Fibroblast of skin of abdomen (primary cell): ENCODE data around the gene HOXB4.

Experiments used
- DNase-seq: peaks from one replicate; pipeline ENCODE4 v3.0.0-alpha.2; 2013

The HOXB4 gene

GRCh38 chr17:48589060-48589830, 11.1 kb upstream of the HOXB4 start:
- no peak for DNase-seq

GRCh38 chr17:48588528-48588927, 10.4 kb upstream of the HOXB4 start:
- DNase-seq = no peak

DNA sequence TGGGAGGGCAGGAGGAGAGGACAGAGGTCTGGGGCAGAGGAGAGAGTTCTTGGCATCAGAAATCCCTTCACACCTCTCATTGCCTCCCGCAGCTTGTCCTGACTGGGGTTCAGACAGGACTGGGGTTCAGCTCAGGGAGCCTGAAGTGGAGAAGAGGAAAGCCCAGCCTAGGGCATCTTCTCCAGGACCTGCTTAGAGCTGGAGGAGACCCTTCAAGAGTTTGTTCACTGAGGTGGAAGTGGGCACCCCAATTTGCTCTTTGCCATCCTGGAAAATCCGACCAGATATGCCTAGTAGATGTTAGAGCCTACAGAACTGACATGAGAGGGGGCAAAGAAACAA, 9.9 kb upstream of the HOXB4 start:
- DNase-seq = no peak

DNA sequence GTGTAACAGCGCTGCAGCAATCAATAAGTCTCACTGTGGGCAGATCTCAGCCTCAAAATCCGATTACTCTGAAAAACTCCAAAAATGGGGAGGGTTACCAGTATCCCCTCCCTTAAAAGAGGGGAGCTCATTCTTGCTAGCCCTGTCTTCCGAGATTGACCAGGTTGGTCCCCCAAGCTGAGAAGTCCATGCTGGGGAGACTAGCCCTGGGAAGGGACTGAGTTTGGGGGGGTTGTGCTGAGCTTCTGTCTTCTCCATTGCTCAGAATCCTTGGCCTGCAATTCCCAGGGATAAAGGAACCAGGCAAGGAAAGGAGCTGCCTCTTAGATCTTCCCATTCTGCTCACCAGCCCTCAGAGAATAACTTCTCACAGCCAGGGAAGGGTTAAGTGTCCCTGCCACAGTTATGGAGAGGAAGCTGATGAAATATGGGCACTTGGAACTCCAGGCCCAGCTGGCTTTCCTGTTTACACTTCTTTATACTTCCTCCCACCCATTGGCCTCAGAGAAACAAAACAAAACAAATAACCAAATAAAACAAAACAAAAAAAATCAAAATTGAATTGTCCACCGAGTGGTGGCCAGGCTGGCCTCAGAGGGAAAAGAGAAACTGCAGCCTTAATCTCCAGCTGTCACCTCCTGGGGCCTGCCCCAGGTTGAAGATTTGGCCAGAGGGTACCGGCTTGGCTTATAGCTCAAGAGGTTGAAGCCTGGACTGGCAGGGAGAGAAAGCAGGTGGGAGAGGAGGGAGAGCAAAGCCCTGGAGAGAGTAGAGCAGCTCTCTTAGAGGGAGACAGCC, 9.3 kb upstream of the HOXB4 start:
- no peak for DNase-seq

DNA sequence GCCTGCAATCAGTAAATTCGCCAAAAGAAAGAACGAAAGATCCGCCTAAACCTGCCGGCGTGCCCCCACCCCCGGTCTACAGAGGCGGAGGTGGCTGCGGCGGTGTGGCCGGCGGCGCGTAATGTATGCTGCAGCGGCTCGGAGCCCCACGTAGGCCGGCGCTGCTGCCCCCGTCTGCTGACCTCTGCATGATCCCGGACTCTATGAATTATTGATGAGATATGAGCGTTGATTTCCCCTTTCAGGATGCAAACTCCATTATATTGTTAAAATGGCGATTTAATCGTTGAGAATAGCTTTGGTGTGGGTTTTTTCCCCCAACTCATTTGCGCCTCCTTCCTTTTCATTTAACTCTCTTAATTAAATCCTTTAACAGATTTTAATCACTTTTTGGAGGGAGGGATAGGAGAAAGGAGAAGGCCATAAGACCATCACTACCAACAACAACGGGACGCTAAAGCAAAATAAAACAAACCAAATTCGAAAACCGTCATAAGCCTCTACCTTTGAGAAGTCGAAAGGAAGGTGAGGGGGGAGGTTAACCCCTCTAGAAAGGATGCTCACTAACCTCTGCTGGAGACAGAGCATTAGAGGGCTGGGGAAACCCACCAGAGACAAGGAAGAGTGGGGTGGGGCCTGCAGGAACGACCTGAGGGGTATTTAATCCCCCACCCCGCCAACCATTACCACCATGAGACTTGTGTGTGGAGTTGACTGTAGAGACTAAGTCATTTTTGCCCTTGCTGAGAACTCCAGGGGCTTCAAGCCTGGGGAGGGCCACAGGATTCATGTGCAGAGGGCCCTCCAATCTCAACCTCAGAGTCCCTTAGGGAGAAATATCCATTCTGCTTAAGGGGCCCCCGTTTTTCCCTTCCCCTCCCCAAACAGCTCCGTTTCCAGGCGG, 8.5 kb upstream of the HOXB4 start:
- no peak for DNase-seq

DNA sequence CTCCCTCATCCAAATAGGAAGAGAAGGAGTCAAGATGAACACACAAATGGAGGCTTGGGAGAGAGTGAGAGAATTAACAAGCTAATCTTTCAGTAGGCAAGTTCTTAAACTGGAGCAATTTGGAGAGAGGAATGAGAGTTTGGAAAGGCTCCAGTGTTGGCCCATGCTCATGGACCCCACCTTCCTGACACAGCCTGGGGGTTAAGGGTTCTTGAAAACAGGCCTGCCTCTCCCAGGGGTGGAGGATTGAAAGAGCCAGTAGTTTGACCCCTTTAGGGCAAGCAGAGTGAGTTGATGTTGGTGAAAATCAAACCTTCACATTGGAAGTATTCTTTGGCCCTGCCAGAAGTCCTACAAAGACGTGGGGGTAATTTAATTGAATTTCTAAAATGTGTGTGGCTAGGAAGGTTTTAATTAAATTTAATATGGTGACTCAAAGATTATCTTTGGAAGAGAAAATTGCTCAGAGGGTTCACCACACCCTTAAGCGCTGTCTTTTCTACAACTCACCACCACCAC, 6.1 kb upstream of the HOXB4 start:
- DNase-seq = peak; percentile 77

DNA sequence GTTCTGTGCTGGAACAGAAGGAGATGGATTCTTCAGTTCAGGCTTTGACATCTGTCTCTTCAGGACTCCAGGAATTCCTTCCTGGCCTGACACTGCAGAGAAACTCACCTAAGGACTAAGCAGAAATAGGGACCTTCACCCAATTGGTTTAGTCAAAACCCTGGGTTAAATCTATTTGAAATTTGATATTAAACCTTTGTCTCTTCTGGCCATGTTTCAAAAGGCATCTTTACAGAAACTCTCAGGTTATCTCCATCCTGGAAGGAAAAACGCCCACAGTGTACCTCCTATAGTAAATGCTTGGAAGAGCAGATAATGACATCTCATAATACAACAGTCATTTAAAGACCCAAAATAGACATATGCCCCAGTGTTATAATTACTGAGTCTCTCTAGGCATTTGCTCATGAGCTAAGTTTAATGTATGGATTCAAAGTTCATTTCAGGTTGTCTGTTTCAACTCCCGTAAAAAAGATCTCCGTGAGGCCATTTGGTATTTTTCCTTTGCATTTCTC, 5.6 kb upstream of the HOXB4 start:
- DNase-seq = no peak

GRCh38 chr17:48582750-48583069, 4.6 kb upstream of the HOXB4 start:
- no peak for DNase-seq

- peak; percentile 72 for DNase-seq
Observed at GRCh38 chr17:48579760-48580554, 1.8 kb upstream of the HOXB4 start.

GRCh38 chr17:48579471-48579759, 1.3 kb upstream of the HOXB4 start:
- no peak for DNase-seq

GRCh38 chr17:48578616-48579470, 693 bp upstream of the HOXB4 start:
- no peak for DNase-seq

DNA sequence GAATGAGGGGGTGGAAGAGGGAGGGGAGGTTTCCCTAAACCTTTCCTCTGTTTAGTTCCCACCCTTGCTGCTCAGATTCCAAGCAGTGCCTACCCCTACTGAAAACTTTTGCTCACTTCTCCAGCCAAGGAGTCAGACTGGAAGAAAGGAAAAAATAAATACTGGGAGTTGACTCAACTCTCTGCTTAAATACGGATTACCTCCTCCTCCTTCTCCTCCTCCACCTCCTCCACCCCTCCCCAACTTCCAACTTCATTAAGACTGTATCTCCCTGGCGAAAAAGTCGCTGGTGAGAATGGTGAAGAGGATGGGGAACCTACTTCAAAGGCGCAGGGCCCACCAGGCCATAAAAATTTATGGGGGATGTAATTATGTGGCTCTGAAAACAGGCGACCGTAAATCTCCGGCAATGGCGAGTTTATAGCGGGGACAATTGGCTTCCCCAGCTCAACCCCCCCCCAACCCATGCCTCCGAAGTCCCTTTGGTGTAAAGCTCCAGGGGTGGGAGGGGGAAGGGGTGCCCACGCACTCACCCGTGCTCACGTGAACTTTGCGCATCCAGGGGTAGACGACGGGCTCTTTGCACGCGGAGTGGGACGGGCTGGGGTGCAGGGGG, 712 bp downstream of the HOXB4 start:
- peak; percentile 77 for DNase-seq

- peak; percentile 74 for DNase-seq
Observed at GRCh38 chr17:48576479-48577309, 1.5 kb downstream of the HOXB4 start.

GRCh38 chr17:48575673-48576478, 2.3 kb downstream of the HOXB4 start:
- no peak for DNase-seq

- peak; percentile 90 for DNase-seq
Observed at GRCh38 chr17:48575066-48575582, 3.0 kb downstream of the HOXB4 start.

DNA sequence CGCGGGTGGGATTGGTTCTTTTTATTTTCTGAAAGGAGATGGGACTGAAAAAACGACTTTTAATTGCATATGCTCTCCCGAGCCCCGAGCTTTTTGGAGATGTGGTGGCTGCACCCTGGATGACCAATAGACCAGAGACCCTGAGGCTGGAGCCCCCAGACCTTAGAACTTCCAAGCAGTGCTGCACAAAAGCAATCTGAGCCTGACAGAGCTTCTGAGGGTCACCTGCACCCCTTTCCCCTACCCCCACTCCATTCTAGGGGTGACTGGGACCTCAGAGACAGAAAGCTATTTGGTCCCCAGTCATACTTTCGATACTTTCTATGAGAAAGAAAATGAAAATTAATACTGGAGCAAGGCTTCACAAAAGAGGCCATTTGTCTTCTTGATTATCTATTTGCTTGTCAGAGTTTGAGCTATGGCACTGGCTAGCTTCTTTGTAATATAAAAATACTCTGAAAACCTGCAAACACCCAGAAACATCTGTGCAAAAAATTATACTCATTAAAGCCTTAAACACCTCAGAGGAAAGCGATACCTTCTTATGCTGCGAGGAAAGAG, 3.6 kb downstream of the HOXB4 start:
- no peak for DNase-seq

GRCh38 chr17:48571826-48572417, 6.2 kb downstream of the HOXB4 start:
- DNase-seq = peak; percentile 41
